DND-41 (cell line): ENCODE data around the gene ATAD2B.

Experiments
- ATAC-seq: fragments of 200-7000 bp; cut with Tn5 transposase; 3 replicates; pipeline ENCODE4 v1.9.1; 2021; ENCODE audit warnings: low read depth; ENCODE audit not compliant: insufficient read depth
- DNase-seq: peaks from one replicate; pipeline ENCODE4 v3.0.0-alpha.2; 2020
- H2AFZ ChIP-seq: 2 replicates; pipeline ENCODE4 v1.6.0; 2012; ENCODE audit warnings: low read depth, low read length
- H3K27ac ChIP-seq: 2 replicates; pipeline ENCODE4 v1.5.1; 2012; ENCODE audit warnings: low read length, inconsistent platforms
- H3K27me3 ChIP-seq: fragments of 200-600 bp; sonication (generic); 2 replicates; pipeline ENCODE4 v1.6.0; 2012; ENCODE audit warnings: low read length, mild to moderate bottlenecking, inconsistent platforms; ENCODE audit not compliant: insufficient read depth, poor library complexity
- H3K36me3 ChIP-seq: 2 replicates; pipeline ENCODE4 v1.5.1; 2012; ENCODE audit warnings: low read length, inconsistent platforms; ENCODE audit not compliant: insufficient read depth
- H3K4me1 ChIP-seq: 2 replicates; pipeline ENCODE4 v1.5.1; 2012; ENCODE audit warnings: mild to moderate bottlenecking, low read length; ENCODE audit not compliant: insufficient read depth
- H3K4me2 ChIP-seq: 2 replicates; pipeline ENCODE4 v1.6.0; 2012; ENCODE audit warnings: mild to moderate bottlenecking, moderate library complexity, low read length, inconsistent platforms; ENCODE audit not compliant: insufficient read depth
- H3K4me3 ChIP-seq, 2 experiments: fragments of 200-600 bp in 1 of 2; shearing (Covaris generic) in 1 of 2; 2 replicates each; pipeline ENCODE4 v1.5.1; 2012 to 2016; ENCODE audit warnings: inconsistent platforms in 2 of 2, low read length in 2 of 2, mild to moderate bottlenecking in 2 of 2, low read depth in 1 of 2, moderate library complexity in 1 of 2
- H3K79me2 ChIP-seq: 2 replicates; pipeline ENCODE4 v1.6.0; 2012; ENCODE audit warnings: low read length, inconsistent platforms; ENCODE audit not compliant: insufficient read depth
- H3K9ac ChIP-seq: 2 replicates; pipeline ENCODE4 v1.6.0; 2012; ENCODE audit warnings: low read depth, mild to moderate bottlenecking, inconsistent platforms, low read length, moderate library complexity
- H3K9me3 ChIP-seq: 2 replicates; pipeline ENCODE4 v1.5.1; 2012; ENCODE audit warnings: low read length, moderate library complexity, mild to moderate bottlenecking, inconsistent platforms; ENCODE audit not compliant: insufficient read depth, severe bottlenecking
- H4K20me1 ChIP-seq: 2 replicates; pipeline ENCODE4 v1.6.0; 2012; ENCODE audit warnings: low read length; ENCODE audit not compliant: insufficient read depth
- CTCF ChIP-seq: IDR thresholded peaks from 2 replicates; pipeline ENCODE4 v1.5.1; 2012; ENCODE audit warnings: borderline replicate concordance, low read length, moderate library complexity, mild to moderate bottlenecking; ENCODE audit not compliant: poor library complexity, severe bottlenecking; ENCODE audit errors: extremely low read depth
- EZH2 ChIP-seq: IDR thresholded peaks from 3 replicates; pipeline ENCODE4 v1.6.1; 2012; ENCODE audit warnings: borderline replicate concordance, low read depth, mild to moderate bottlenecking, moderate library complexity, low read length, inconsistent platforms; ENCODE audit not compliant: severe bottlenecking

The ATAD2B gene

GRCh38 chr2:23760736-23761135 is 166.2 kb downstream of the ATAD2B start:
- Histone ChIP-seq H3K27me3 (no peaks in the 10 kb centered on the region), H4K20me1 (no peaks in the 10 kb centered on the region), H3K9ac (no peak overlapping the region), H3K79me2 (no peaks in the 10 kb centered on the region), H3K36me3 (peaks cover 29% of the 10 kb centered on the region), H3K27ac (no peak overlapping the region), H3K4me1 (no peaks in the 10 kb centered on the region), H3K4me3 (no peak overlapping the region), H3K4me2 (no peak overlapping the region), H2AFZ (no peak overlapping the region), H3K9me3 (no peaks in the 10 kb centered on the region)
- TF ChIP-seq EZH2: no peak
- TF ChIP-seq CTCF: peak; percentile 24
- DNase-seq (no peak), ATAC-seq (no peak)

- DNase-seq: no peak
- Histone ChIP-seq H3K4me1 (no peaks in the 10 kb centered on the region), H2AFZ (no peak overlapping the region), H3K27ac (no peak overlapping the region), H4K20me1 (no peaks in the 10 kb centered on the region), H3K9me3 (no peaks in the 10 kb centered on the region), H3K4me3 (no peak overlapping the region), H3K36me3 (peaks cover 39% of the 10 kb centered on the region), H3K79me2 (no peaks in the 10 kb centered on the region), H3K9ac (no peak overlapping the region), H3K27me3 (no peaks in the 10 kb centered on the region), H3K4me2 (no peak overlapping the region)
- ATAC-seq: no peak
- TF ChIP-seq EZH2 (no peak), CTCF (no peak)
These were observed 169.1 kb downstream of the ATAD2B start for GRCh38 chr2:23757686-23758433.

- no peak for DNase-seq
- no peak for ATAC-seq
- Histone ChIP-seq H3K4me1 (no peaks in the 10 kb centered on the region), H3K9ac (no peak overlapping the region), H3K9me3 (no peaks in the 10 kb centered on the region), H3K4me2 (no peak overlapping the region), H3K27me3 (no peaks in the 10 kb centered on the region), H3K27ac (no peak overlapping the region), H4K20me1 (no peaks in the 10 kb centered on the region), H3K4me3 (no peak overlapping the region), H2AFZ (no peak overlapping the region), H3K36me3 (peaks cover 47% of the 10 kb centered on the region), H3K79me2 (no peaks in the 10 kb centered on the region)
- TF ChIP-seq CTCF (no peak), EZH2 (no peak)
These were observed 170.2 kb downstream of the ATAD2B start for GRCh38 chr2:23756593-23757292.
